Measurements from ENCODE around the gene USP20.

Gene USP20

GRCh38 chr9:129919841-129920240 lies 84.6 kb downstream of the USP20 start:
- no peak for DNase-seq (ENCODE audit: low spot score)

DNA sequence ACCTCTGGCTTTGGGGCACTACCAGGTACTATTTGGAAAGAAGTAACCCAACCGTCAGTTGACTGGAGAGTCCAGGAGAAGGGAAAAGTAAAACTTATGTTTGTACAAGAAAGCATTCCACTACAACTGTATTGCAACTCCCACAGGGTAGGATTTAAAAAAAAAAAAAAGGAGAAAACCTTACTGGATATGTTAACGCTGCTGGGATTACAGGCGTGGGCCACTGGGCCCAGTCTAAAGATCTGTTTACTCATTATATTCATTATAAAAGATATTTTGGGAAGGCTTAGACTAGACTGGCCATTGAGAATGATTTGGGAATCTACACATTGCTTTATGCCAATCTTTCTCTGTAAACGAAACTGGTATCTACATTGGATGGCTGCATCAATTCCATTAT lies 86.6 kb downstream of the USP20 start:
- DNase-seq (ENCODE audit: low spot score) = no peak

DNA sequence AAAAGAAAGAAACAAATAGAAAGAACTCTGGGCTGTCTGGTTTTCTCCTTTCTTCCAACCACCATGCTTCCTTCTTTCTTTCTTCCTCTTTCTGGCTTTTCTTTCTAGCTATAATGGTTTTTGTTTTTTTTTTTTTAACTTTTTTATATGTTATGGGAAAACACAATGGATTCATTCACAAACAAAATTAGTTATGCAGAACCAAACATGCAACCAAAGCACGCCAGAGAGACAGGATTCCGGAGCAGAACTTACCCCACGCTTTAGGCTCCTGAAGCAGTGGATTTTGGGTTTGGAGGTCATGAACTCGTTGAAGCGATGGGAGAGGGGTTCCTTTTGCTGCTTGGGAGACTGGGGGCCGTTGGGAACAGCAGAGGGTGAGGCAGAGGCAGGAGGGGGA lies 88.3 kb downstream of the USP20 start:
- no peak for DNase-seq (ENCODE audit: low spot score)

- DNase-seq (ENCODE audit: low spot score) = no peak
These were observed 94.4 kb downstream of the USP20 start for GRCh38 chr9:129929496-129930125.

DNA sequence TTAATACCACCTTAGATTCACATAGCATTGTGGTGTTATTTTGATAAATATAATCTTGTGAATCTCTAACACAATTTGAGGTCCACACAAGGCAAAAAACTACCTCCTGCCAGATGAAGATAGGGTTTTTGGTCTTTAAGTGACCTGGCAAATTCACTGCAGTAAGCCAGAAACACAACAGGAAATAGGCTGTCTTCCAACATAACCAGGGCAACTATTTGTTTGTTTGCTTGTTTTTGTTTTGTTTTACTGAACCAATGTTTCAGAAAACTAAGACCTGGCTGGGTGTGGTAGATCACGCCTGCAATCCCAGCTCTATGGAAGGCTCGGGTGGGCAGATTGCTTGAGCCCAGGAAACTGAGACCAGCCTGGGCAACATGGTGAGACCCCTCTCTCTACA lies 95.5 kb downstream of the USP20 start:
- DNase-seq (ENCODE audit: low spot score) = no peak
